Fibroblast of pulmonary artery (primary cell): ENCODE data around the gene DRD2.

ENCODE experiments used
- DNase-seq: peaks from one replicate; pipeline ENCODE4 v3.0.0-alpha.2; 2010; ENCODE audit warnings: low read depth
- H3K4me3 ChIP-seq: replicated peaks from 2 replicates; pipeline ENCODE4 v1.5.1; 2011; ENCODE audit warnings: low read depth, mild to moderate bottlenecking, control low read depth, low read length, moderate library complexity
- CTCF ChIP-seq: IDR thresholded peaks from 2 replicates; pipeline ENCODE4 v1.5.1; 2011; ENCODE audit warnings: mild to moderate bottlenecking, control low read depth, low read length, inconsistent platforms; ENCODE audit errors: missing control alignments

DRD2 gene

GRCh38 chr11:113507341-113507740 lies 32.1 kb upstream of the DRD2 start:
- no peak for DNase-seq
- H3K4me3 ChIP-seq = no peak overlapping the region
- no peak for TF ChIP-seq CTCF

- H3K4me3 ChIP-seq = no peak overlapping the region
- no peak for TF ChIP-seq CTCF
- DNase-seq = no peak
Observed at GRCh38 chr11:113506893-113507292, 31.7 kb upstream of the DRD2 start.

DNA sequence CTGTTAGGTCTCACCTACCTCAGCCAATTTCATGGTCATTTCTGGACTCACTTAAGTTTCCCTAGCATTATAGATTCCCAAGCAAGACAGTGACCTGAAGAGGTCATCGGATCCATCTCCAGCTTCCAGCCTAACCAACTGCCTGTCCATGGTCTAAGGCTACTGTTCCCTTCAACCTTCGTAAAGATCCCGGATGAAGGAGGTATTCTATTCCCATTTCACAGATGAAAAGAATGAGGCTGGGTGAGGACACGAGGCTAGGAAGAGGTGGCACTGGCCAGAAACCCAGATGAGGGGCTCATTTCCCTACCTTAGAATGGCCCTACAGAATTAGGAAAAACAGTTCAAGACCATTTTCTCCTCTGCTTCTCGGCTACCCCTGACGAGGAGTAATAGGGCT lies 31.3 kb upstream of the DRD2 start:
- DNase-seq = no peak
- TF ChIP-seq CTCF = no peak
- H3K4me3 ChIP-seq = no peak overlapping the region

DNA sequence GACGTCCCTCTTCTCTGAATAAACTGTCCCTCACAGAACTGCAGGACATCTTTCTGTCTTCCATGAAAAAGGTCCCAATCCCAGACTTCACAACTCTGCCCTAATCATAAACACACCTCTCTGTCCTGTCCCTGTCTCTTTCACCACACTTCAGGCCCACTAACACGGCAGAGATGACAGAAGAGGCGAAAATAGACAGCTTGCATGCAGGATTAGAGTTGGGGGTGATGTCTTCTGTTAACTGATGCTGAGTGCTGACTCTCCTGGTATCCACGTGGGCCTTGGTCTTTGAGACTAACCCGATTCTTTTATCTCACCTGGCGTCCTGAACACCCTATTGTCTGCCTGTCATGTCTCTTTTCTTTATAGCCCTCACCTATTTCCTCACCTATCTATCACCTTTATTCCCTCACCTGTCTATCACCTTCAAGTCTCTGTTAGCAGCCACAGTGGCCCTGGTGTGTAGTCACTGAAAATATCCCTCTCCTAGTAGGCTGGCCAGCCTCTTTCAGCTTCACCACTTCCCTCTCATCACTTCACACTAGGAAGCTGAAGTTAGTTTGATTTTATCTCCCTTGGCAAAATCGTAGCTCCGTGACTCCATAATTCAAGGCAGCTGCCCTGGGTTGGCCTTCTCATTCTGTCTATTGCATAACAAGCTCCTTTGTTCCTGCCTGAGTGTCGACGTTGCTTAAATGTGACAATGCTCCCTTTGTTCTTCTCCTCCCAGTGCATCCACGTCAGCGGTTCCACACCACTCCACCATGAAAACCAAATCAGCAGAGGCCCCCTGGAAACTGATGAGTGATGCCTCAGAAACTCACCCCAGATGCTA lies 30.6 kb upstream of the DRD2 start:
- no peak overlapping the region for H3K4me3 ChIP-seq
- TF ChIP-seq CTCF = no peak
- peak; percentile 90 for DNase-seq

GRCh38 chr11:113505046-113505445 lies 29.8 kb upstream of the DRD2 start:
- peak; percentile 14 for DNase-seq
- no peak overlapping the region for H3K4me3 ChIP-seq
- no peak for TF ChIP-seq CTCF

DNA sequence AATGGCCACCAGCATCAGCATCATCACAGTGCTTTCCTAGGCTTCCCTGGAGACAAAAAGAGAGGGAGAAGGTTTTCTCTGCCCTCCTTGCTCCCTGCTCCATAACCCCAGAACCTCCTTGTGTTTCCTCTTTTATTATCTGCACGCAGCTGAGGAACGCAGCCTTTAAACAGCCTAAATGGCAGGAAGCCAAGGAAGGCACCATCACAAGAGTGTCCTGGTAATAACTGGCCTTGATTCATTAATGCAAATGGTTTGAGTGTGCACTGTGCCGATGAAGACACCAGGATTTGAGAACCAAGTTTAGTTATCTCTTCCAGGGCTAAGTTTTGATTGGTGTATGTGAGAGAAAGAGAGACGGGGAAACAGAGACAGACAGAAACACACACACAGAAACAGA lies 29.4 kb upstream of the DRD2 start:
- H3K4me3 ChIP-seq = no peak overlapping the region
- TF ChIP-seq CTCF = no peak
- DNase-seq = no peak

- no peak for DNase-seq
- TF ChIP-seq CTCF = no peak
- no peak overlapping the region for H3K4me3 ChIP-seq
Observed at GRCh38 chr11:113504071-113504470, 28.9 kb upstream of the DRD2 start.
